HepG2 (cell line): Measurements from ENCODE around the gene GDPD1. TPM values are rescaled to one million over a fixed set of nuclear protein-coding genes. Genes with fewer than 3 reads are reported as not detected.

Source experiments
- ATAC-seq: fragments of 200-7000 bp; cut with Tn5 transposase; 3 replicates; pipeline ENCODE4 v1.9.1; 2020; ENCODE audit warnings: mild to moderate bottlenecking, moderate library complexity
- BruUV-seq: library from RNA; stranded (reverse); fragments of 400-500 nt; replicated peaks from 2 replicates; lab custom pipeline; 2021; lab: Mats Ljungman, UMichigan
- CTCF ChIA-PET: fragments of 300-600 bp; formaldehyde crosslinking; extraction: SDS; loops from one replicate; lab custom pipeline; 2021; ENCODE audit warnings: low total read pairs, inconsistent platforms, low intra/inter-chr PET ratio; lab: Yijun Ruan, JAX
- POLR2A ChIA-PET: fragments of 350-600 bp; sonication (Branson Sonifier 250); formaldehyde crosslinking; loops from one replicate; lab custom pipeline; 2020; ENCODE audit warnings: antibody characterized with exemption, inconsistent platforms; lab: Yijun Ruan, JAX
- DNase-seq: peaks from one replicate; pipeline ENCODE4 v3.0.0-alpha.2; 2015; ENCODE audit warnings: low spot score
- FAIRE-seq: peaks from 3 replicates; lab custom pipeline; 2011; peaks lifted over from hg19 to GRCh38; lab: Jason Lieb, UNC
- H2AFZ ChIP-seq: one replicate; pipeline ENCODE4 v1.6.1; 2011; ENCODE audit warnings: low read length, inconsistent platforms
- H3K27ac ChIP-seq: fragments of 300-600 bp; 3 replicates; pipeline ENCODE4 v1.8.0; 2011; ENCODE audit warnings: mixed run types, mild to moderate bottlenecking, mixed read lengths, low read length, inconsistent platforms; ENCODE audit not compliant: insufficient read depth; ENCODE audit errors: extremely low read length
- H3K27me3 ChIP-seq, 2 experiments: fragments of 200-600 bp in 1 of 2; 2 replicates in 1 of 2; 3 replicates in 1 of 2; pipeline versions ENCODE4 v1.6.0 to v1.8.0; 2011; ENCODE audit warnings: low read length in 2 of 2, mild to moderate bottlenecking in 2 of 2, moderate library complexity in 2 of 2, inconsistent platforms in 1 of 2; ENCODE audit not compliant: insufficient read depth in 2 of 2, control insufficient read depth in 1 of 2
- H3K36me3 ChIP-seq, 2 experiments: fragments of 200-600 bp in 1 of 2; replicated peaks in 1 of 2; 2 replicates in 1 of 2; 3 replicates in 1 of 2; pipeline versions ENCODE4 v1.5.1 to v1.8.0; 2011; ENCODE audit warnings: low read length in 2 of 2, inconsistent platforms in 1 of 2; ENCODE audit not compliant: insufficient read depth in 2 of 2, control insufficient read depth in 1 of 2
- H3K4me1 ChIP-seq: 2 replicates; pipeline ENCODE4 v1.5.1; 2012; ENCODE audit warnings: low read length, inconsistent platforms; ENCODE audit not compliant: insufficient read depth
- H3K4me2 ChIP-seq: 2 replicates; pipeline ENCODE4 v1.6.0; 2011; ENCODE audit warnings: low read depth, low read length, inconsistent platforms
- H3K4me3 ChIP-seq, 3 experiments: fragments of 200-600 bp in 1 of 3; sonication (generic), shearing (Covaris generic) in 1 of 3; replicated peaks in 1 of 3; 2 replicates each; pipeline ENCODE4 v1.5.1; 2011 to 2016; ENCODE audit warnings: low read length in 3 of 3, inconsistent platforms in 2 of 3, low read depth in 2 of 3, mild to moderate bottlenecking in 2 of 3, control low read depth in 1 of 3, mixed read lengths in 1 of 3; ENCODE audit not compliant: insufficient read depth in 1 of 3
- H3K79me2 ChIP-seq: one replicate; pipeline ENCODE4 v1.6.1; 2011; ENCODE audit warnings: low read length, inconsistent platforms; ENCODE audit not compliant: insufficient read depth
- H3K9ac ChIP-seq: 2 replicates; pipeline ENCODE4 v1.6.0; 2011; ENCODE audit warnings: mild to moderate bottlenecking, low read depth, low read length, inconsistent platforms; ENCODE audit not compliant: insufficient read depth
- H3K9me3 ChIP-seq: 2 replicates; pipeline ENCODE4 v1.5.1; 2012; ENCODE audit warnings: mild to moderate bottlenecking, low read length
- H4K20me1 ChIP-seq: 2 replicates; pipeline ENCODE4 v1.6.0; 2011; ENCODE audit warnings: inconsistent platforms, mild to moderate bottlenecking, low read length, moderate library complexity; ENCODE audit not compliant: insufficient read depth
- ATF5 ChIP-seq: sonication (generic); formaldehyde crosslinking; IDR thresholded peaks from 2 replicates; pipeline ENCODE4 v1.4.0; 2020; ENCODE audit warnings: mild to moderate bottlenecking, low read depth, missing genetic modification reagents
- ELK4 ChIP-seq: sonication (generic); formaldehyde crosslinking; IDR thresholded peaks from 2 replicates; pipeline ENCODE4 v1.9.0; 2021; ENCODE audit warnings: missing genetic modification reagents, borderline replicate concordance
- POGZ ChIP-seq: sonication (generic); formaldehyde crosslinking; IDR thresholded peaks from 2 replicates; pipeline ENCODE4 v1.4.0; 2020; ENCODE audit warnings: mild to moderate bottlenecking, missing genetic modification reagents
- TBP ChIP-seq: sonication (generic); formaldehyde crosslinking; IDR thresholded peaks from 2 replicates; pipeline ENCODE4 v1.5.0; 2020; ENCODE audit warnings: missing genetic modification reagents
- THYN1 ChIP-seq: sonication (generic); formaldehyde crosslinking; IDR thresholded peaks from 2 replicates; pipeline ENCODE4 v1.8.1; 2023; ENCODE audit warnings: low read depth, mild to moderate bottlenecking, moderate library complexity, missing genetic modification reagents, borderline replicate concordance
- TRAFD1 ChIP-seq: sonication (generic); formaldehyde crosslinking; IDR thresholded peaks from 2 replicates; pipeline ENCODE4 v1.5.1; 2020; ENCODE audit warnings: missing genetic modification reagents, mild to moderate bottlenecking, borderline replicate concordance
- WIZ ChIP-seq: sonication (generic); formaldehyde crosslinking; IDR thresholded peaks from 2 replicates; pipeline ENCODE4 v1.5.1; 2020; ENCODE audit warnings: mild to moderate bottlenecking, missing genetic modification reagents
- ZMYM3 ChIP-seq: sonication (generic); formaldehyde crosslinking; IDR thresholded peaks from 2 replicates; pipeline ENCODE4 v1.5.1; 2020; ENCODE audit warnings: mild to moderate bottlenecking, missing genetic modification reagents
- ZNF280D ChIP-seq: sonication (generic); formaldehyde crosslinking; IDR thresholded peaks from 2 replicates; pipeline ENCODE4 v1.5.1; 2020; ENCODE audit warnings: mild to moderate bottlenecking, missing genetic modification reagents
- ZNF609 ChIP-seq: sonication (generic); formaldehyde crosslinking; IDR thresholded peaks from 2 replicates; pipeline ENCODE4 v1.4.0; 2020; ENCODE audit warnings: mild to moderate bottlenecking, missing genetic modification reagents, borderline replicate concordance
- ZNF740 ChIP-seq: sonication (generic); formaldehyde crosslinking; IDR thresholded peaks from 2 replicates; pipeline ENCODE4 v1.4.0; 2020; ENCODE audit warnings: missing genetic modification reagents
- ZNF839 ChIP-seq: sonication (generic); formaldehyde crosslinking; IDR thresholded peaks from 2 replicates; pipeline ENCODE4 v1.4.0; 2020; ENCODE audit warnings: missing genetic modification reagents, mild to moderate bottlenecking, borderline replicate concordance
- WGBS: methylation state at CpG from one replicate; pipeline ENCODE4 v1.1.6; 2017; ENCODE audit warnings: low lambda C conversion rate; 5-methylcytosine and 5-hydroxymethylcytosine counted together
- in situ Hi-C: cut with HindIII; loops from 2 replicates; pipeline ENCODE4 v1.10.0; 2017; ENCODE audit warnings: low pct_unique_long_range_greater_than_20kb; ENCODE audit not compliant: extremely low pct_ligation_motif_present
- intact Hi-C: fragments of 100-400 bp; cut with micrococcal nuclease; formaldehyde crosslinking; loops from one replicate; pipeline ENCODE4 v1.10.0; 2022; ENCODE audit not compliant: unreplicated experiment
- polyA plus RNA-seq, 8 experiments: library from polyadenylated mRNA; depleted of rRNA in 3 of 8; stranded (reverse) in 7 of 8; unstranded in 1 of 8; fragments of >200 nt; fragmentation: Illumina TruSeq in 4 of 8; extraction: Trizol in 4 of 8; gene quantifications; 2 replicates each; pipeline versions ENCODE4 v1.2.1 to v1.2.3, GENCODE V29; 2011 to 2016; ENCODE audit warnings: low read depth in 4 of 8, missing spikeins in 1 of 8, mixed read lengths in 1 of 8; ENCODE audit not compliant: insufficient read depth in 1 of 8
- total RNA-seq, 5 experiments: library from RNA; depleted of rRNA; stranded (reverse); fragments of >200 nt; fragmentation: Illumina TruSeq; extraction: Trizol; gene quantifications; 2 replicates each; pipeline ENCODE4 v1.2.3, GENCODE V29; 2016; ENCODE audit warnings: low read depth in 1 of 5

Gene GDPD1
- total and polyA plus RNA-seq, 2 of the 13 experiments (the other 11 are each of a cell fraction or from before 2014, with no cell fraction given) = 6.0 to 7.7 TPM

GRCh38 chr17:59300941-59301340 lies 80.6 kb downstream of the GDPD1 start:
- Histone ChIP-seq H2AFZ (no peak overlapping the region), H3K36me3 (no peaks in the 10 kb centered on the region), H3K9me3 (no peaks in the 10 kb centered on the region), H3K4me3 (no peak overlapping the region), H3K27me3 (no peaks in the 10 kb centered on the region), H3K79me2 (no peaks in the 10 kb centered on the region), H3K4me1 (peaks cover 40% of the 10 kb centered on the region), H3K27ac (no peak overlapping the region), H4K20me1 (no peaks in the 10 kb centered on the region), H3K4me2 (no peak overlapping the region), H3K9ac (no peak overlapping the region)
- ChIA-PET POLR2A (interaction anchor here (0.7 kb wide), 1 partner anchor 162 kb away, joined by 3 read pairs; no protein-coding TSS in a partner anchor), CTCF (no interaction called here)
- in situ Hi-C loops (no loop called here), intact Hi-C loops (no loop called here)
- no peak for DNase-seq
- no TSS peak for BruUV-seq
- no peak for ATAC-seq
- WGBS = 48% methylated on average over 5 of the region's 5 CpGs
- FAIRE-seq = no peak
- TF ChIP-seq WIZ (CRISPR knock-in tag) (no peak), ATF5 (CRISPR knock-in tag) (no peak), ZNF280D (CRISPR knock-in tag) (no peak), POGZ (CRISPR knock-in tag) (no peak), ZNF839 (CRISPR knock-in tag) (no peak), TRAFD1 (CRISPR knock-in tag) (no peak), THYN1 (CRISPR knock-in tag) (no peak), TBP (CRISPR knock-in tag) (no peak), ZMYM3 (no peak), ELK4 (CRISPR knock-in tag) (no peak), ZNF740 (CRISPR knock-in tag) (no peak), ZNF609 (CRISPR knock-in tag) (no peak)
